Stimulated activated CD4-positive, alpha-beta T cell treated with anti-CD3 and anti-CD28 coated beads, Interleukin-1b, Interleukin-23, amount 100 ng/mL, for 4 hours (primary cell): ENCODE data around the gene L3MBTL3.
A peak's percentile ranks its signal among the peaks of the same experiment; 100 is the strongest.

Experiments
- DNase-seq, 2 donors: peaks; one replicate each; pipeline ENCODE4 v3.0.0-alpha.2; 2020; ENCODE audit warnings: low read depth in 2 of 2

Gene L3MBTL3

DNA sequence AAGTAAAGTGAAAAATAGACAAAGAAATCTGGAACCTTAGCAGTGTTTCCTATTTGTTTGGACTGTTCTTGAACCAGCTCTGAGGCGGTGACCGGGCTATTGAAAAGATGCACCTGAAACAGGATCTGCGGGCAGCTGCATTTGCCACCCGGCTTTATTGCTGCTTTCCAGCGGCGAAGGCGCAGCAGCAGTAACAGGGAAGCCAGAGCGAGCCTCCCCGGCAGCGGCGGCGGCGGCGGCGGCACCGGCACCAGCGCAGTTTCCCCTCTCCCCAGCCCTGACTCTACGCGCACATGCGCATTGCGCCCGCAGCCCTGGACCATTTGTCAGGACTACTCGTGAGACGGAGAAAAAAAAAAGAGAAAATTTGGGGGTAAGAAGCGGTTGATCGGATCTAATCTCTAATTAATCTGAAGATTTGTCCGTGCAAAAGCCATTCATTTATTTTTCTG lies at the start of gene L3MBTL3:
Gene L3MBTL3, plus strand, starts transcription at position 290 of the 452 bp plus-strand sequence. CDS start 24,119 bp downstream, outside the sequence.
- DNase-seq: peak; percentile 86

DNA sequence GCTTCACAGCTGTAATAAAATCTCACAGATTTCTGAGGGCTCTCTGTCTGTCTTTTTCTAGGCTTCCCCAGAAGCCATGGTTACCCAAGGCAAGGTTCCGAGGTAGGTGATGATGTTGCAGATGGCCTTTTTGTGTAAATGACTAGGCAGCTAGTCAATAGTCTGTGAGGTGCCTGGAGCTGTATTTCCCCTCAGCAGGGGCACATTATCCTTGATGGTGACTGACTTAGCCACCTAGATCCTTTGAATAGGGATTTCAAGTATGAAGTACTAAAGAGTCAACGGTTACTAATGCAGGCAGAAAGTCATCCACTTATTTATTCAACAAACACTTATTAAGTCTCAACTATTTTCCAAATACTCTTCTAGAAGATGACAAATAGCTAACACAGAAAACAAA lies 49.3 kb upstream of the L3MBTL3 start:
- no peak for DNase-seq

DNA sequence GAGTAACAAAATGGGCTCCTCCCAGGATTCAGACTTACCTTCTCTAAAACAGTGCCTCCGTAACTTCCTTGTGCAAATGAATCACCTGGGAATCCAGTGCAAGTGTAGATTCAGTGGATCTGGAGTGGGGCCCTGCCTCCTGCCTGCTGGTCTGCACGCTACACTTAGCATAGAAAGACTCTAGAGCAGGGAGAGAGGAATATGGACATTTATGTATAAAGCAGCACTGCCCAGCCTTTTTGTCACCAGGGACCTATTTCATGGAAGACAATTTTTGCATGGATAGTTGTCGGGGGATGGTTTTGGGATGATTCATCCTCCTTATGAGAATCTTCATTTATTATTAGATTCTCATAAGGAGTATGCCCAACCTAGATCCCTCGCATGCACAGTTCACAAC lies 42.3 kb upstream of the L3MBTL3 start:
- DNase-seq: no peak

DNA sequence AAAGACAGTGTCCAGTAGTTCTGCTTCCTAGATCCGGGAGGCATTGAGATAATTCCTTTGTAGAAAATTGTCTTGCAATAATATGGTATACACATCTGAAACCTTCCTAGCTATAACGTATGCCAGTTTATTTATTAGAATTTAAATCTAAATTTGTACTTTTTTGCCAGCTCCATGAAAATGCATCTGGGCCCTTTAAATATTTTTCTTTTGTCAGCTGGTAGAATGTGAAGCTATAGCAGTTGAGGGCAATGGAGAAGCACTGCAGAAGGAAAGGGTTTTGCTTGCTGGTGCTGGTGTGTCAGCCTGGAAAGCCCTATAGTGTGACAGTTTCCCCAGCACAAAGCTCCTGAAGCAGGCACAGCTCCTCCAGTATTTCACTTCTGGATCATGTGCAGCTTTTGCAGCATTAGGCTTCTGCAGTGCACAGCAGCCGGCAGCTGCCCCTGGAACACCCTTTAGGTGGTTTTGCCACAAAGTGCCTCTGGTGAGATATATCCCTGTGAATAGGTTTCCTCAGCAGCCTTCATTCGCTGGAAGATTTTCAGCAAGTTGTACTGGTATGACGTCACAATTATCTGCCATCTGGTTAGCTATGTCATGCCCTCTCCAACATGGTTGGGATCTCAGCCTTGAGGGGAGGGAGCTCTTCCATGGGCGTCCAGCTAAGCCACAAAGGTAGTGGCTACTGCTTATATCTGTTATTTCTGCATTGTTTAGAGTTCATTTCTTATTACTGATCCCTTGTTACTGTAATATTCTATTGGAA lies 40.0 kb upstream of the L3MBTL3 start:
- DNase-seq: no peak

DNA sequence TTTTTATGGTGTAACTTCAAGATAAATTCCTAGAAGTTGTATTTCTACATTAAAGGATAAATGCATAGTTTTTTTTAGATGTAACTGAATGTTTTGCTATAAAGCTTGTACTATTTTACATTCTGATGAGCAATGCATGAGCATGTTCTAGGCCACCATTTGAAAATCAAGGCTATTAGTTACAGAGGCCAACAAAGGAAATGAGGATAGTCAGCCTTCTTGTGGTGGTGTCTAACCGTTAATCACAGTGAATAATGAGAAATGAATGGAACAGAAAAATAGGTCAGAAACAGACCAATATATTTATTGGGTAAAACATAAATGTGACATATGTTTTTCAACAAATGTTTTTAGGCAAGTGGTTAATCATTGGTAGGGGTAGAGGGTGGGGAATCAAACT lies 37.6 kb upstream of the L3MBTL3 start:
- DNase-seq: no peak

DNA sequence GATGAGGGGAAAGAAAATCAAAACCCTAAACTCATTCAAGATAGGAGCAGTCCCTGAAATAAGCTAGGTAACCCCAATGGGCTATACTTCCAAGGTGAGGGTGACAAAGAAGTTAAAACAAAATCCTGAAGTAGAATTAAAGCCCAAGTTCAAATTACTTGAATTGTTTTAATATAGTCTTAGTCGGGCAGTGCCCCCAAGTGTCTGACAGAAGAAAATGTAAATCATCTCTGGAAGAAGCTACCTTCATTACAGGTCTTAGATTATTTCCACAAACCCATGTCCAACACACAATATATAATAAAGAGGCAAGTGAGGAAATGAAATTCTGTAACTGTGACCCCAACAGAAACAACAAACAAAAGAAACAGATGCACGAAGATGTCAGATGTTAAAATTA lies 36.8 kb upstream of the L3MBTL3 start:
- no peak for DNase-seq

DNA sequence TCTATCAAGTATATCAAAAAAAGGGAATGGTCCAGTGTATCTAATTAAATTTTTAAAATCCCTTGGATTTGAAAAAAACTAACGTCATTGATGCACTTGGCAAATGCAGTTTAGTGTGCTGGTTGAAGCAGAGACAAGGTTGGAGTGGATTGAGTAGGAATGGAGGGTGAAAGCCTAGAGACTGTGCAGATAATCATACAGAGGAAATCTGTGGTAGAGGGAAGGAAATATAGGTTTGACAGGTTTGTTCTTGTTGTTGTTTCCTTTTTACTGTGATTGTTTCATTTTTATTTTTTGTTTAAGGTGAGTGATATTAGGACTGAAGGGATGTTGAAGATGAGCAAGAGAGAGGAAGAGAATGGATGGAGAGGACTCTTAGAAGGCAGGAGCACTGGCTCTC lies 29.0 kb upstream of the L3MBTL3 start:
- no peak for DNase-seq

DNA sequence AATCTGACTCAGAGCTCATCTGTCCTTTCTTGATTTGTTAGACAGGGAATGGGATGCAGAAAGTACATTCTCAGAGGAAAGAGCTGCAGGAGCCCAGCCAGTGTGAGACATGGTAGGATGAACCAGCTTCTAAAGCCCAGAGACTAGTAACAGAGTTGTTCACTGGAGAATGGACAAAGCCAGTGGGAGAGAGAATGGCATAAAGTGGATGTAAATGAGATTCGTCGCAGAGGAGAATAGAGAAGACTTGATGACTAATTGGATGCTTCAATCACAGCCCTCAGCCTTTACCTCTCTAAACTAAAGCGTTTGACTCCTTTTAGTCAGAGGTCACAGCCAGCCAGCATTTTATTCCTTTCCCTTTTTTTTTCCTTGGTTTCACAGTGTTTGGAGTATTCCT lies 25.5 kb upstream of the L3MBTL3 start:
- DNase-seq: no peak

DNA sequence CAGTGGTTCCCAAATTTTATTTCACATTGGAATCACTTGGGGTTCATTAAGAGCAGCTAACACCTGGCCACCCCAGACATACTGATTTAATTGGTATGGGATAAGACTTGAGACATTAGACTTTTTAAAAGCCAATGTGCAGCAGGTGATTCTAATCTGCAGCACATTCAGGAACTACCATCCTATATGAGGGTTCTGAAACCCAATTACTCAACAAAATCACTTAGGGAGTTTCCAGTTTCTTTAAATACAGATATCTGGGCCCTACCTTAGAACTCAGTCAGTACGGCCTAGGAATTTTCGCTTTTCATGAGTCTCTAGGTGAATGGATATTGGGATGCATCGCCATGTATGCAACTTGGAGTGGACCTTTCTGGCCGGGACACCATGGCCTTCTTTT lies 24.0 kb upstream of the L3MBTL3 start:
- no peak for DNase-seq

DNA sequence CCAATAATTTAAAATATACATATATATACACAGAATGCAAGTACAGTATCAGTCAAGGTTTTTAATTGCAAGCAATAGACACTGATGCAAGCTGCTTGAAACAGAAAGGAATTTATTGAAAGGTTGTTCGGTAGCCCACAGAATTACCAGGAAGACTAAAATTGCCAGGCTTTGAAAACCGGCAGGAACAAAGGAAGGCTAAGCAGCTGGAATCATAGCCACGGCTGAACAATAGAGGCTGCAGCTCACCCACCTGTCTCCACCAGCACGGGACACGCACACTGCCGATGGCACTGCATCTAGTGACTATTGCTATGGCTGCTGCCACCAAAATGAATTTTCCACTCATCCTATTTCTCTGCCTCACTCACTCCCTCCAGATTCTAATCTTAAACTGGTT lies 22.0 kb upstream of the L3MBTL3 start:
- DNase-seq: no peak

DNA sequence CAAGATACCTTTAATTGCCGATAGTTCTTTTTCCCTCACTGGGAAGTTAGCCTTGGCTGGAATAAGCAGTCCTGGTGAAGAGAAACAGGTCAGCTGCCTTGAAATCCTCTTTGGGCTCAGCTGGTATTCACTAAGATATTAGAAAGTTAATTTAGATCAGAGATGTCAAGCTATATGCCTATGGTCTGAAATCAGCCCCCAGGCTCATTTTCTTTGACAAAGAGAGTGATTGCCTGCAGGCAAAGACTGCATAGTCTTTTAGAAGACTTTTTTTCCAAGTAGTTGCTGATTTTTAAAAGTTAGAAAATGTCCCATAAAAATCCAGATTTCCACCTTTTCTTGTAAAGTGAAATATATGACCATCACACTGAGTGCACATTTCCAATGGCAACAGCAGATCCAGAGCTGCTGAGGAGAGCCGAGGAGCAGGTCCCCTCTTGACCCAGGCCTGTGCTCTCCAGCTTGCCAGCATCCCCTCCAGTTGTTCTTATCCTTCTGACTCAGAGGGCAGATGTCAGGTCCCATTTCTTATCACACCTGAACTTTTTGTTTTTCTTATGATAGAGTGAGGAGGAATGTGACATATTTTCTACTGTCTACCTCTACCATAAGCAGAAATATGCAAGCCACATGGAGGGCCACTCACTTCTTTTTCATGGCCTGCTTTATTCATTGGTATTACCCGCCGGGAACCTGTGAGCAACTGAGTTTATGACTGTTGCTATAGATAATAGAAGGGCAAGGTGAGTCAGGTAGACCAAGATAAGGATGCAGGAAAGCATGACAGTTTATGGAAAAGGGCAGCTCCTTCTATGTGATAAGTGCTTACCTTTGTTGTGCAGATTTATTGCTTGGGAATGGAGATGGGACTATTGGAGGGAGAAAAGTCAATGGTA lies 17.6 kb upstream of the L3MBTL3 start:
- DNase-seq: no peak

DNA sequence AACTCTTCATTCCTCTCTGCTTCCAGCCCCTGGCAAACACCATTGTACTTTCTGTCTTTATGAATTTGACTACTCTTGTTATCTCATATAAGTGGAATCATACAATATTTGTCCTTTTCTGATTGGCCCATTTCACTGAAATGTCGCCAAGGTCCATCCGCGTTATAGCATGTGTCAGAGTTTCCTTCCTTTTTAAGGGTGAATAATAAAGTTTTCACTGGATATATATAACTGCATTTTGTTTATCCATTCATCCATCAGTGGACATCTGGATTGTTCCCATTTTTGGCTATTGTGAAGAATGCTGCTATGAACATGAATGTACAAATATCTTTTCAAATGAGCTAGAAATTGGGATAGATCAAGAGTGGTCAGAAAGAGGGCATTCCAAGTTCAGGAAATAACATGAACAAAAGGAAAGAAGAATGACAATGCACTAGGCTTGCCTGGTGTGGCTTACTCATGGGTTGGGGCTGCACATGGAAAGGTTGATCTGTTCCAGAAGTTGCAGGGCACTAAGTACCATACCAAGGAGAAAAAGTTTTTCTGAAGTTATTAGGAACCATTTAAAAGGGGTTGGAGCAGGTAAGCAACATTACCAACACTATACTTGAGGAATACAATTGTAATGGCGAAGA lies 10.0 kb upstream of the L3MBTL3 start:
- no peak for DNase-seq

DNA sequence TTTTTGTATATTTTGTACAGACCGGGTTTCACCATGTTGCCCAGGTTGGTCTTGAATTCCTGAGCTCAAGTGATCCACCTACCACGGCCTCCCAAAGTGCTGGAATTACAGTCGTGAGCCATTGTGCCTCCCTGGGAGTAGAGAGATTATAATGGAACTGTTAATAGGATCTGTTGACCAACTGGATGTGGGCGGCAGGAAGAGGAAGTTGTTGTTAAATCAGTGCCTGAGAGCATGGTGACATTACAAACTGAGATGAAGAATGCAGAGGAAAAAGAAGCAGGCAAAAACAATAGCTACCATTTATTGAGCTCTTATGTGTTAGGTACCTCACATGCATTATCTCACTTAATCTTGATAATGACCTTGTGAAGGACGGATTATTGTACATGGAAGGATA lies 9.2 kb upstream of the L3MBTL3 start:
- no peak for DNase-seq

DNA sequence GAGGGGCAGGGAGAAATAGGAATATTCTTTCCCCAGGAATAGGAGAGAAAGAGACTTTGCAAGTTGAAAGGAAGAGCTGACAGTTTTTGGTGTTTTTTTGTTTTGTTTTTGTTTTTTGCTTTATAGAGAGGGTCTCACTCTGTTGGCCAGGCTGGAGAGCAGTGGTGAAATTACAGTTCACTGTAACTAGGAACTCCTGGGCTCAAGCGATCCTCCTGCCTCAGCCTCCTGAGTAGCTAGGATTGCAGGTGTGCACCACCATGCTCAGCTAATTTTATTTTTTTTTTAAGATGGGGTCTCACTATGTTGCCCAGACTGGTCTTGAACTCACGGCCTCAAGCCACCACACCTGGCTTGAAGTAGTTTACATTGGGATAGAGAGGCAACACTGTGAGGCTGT lies 8.0 kb upstream of the L3MBTL3 start:
- no peak for DNase-seq

DNA sequence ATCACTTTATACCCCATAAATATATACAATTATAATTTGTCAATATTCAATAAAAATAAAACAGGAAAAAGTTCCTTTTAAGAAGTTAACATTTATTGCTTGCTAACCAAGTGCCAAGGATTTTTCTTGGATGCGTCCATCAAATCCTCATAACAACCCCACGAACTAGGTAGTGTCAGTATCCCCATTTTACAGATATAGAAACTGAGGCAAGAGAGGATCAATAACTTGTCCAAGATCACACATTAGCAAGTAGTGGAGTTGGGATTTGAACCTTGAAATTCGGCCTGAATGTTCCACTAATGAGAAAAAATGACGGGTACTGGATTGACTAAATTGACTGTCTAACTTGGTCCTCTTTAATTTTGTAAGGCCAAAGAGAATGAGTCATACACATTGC lies 5.7 kb upstream of the L3MBTL3 start:
- DNase-seq: no peak

DNA sequence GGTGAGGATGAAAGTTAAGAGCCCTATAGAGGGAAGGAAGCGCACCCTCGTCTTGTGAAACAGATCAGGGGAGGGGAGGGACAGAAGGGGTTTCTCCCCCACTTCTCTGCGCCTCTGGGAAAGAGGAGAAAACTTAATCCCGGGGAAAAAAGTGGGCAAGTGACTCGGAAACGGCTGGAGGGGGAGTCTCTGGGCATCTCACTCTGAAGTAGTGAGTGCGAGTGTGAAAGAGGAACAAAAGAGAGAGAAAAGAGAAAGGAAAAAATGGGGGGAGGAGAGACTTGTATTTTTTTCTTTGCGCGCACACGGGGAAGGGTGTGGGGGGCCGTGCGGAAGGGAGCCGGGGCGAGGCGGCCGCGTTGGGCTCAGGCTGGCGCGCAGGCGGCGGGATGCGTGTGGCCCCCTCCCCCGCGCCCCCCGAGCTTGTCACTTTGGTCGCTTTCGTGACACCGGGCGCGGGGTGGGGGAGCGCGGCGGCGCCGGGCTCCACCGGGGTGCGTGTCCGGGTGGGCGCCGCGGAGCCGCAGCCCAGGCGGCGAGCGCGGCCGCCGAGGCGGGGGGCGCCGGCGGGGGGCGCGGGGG lies 454 bp downstream of the L3MBTL3 start:
- peak in 1 of 2 donors; percentile 42 for DNase-seq

DNA sequence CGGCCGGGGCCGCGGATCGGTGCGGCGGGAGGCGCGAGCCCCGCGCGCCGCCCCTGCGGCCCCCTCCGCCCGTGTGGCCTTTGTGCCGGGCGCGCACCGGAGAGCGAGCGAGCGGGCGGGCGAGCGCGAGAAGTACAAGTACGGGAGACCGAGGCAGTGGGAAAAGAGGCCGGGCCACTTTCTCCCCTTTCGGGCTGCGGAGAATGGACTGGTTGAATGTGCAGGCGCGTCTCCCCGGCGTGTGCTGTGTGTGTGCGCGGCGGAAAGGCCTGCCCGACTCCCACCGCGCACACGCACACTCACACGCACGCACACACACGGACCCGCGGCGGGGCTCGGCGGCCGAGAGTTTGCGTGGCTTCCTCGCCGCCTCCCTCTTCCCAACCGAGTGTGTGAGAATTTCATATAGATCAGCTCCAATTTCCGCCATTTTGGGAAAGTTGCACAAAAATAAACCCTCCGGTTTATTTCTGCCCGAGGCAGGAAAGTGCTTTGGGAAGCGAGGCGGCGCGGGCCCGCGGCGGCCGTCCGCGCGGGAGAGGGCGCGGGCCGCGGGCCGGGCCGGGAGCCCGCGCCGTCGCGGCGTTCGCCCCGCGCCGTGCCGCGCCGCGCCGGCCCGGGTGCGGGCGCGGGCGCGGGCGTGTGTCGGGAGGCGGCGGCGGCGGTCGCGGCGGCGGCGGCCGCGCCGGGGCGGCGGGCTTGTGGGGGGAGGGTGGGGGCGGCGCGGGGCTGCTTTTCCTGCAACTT lies 1.1 kb downstream of the L3MBTL3 start:
- DNase-seq: peak; percentile 23 to 29

DNA sequence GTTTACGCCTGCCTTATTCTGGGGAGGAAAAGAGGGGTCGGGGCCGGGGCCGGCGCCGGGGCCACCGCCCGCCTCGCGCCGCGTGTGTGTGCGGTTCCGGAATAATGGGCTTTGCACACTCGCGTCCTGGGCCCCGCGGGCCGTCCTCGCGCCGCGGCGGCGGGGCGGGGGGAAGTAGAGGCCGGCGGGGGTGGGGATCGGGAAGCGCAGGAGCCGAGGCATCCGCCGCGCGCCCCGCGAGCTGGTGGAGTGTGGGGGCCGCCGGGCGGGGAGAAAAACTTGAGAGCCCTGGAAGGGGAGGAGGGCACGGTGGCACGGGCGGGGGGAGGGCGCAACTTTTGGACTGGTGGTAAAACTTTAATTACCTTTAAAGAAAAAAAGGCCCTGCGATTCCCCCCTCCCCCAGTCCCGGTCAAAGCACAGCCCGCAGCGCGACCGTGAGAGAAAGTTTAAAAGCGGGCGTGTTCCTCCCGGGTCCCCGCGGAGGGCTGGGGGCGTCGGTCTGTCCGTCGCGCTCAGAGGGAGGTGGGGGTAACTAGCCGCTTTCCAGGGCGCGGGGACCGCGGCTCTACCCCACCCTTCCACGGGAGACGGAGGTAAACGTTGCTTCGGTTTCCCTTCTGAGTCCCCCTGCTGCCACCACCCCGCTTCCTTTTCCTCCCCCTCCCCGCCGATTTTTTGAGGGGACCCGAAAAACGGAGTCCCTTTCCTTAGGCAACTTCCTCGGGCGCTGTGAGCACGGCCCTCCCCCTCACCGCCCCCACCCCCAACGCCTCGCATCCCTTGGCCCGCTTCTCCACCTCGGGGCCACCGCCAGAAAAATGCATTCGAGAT lies 1.9 kb downstream of the L3MBTL3 start:
- DNase-seq: peak; percentile 21 to 32

DNA sequence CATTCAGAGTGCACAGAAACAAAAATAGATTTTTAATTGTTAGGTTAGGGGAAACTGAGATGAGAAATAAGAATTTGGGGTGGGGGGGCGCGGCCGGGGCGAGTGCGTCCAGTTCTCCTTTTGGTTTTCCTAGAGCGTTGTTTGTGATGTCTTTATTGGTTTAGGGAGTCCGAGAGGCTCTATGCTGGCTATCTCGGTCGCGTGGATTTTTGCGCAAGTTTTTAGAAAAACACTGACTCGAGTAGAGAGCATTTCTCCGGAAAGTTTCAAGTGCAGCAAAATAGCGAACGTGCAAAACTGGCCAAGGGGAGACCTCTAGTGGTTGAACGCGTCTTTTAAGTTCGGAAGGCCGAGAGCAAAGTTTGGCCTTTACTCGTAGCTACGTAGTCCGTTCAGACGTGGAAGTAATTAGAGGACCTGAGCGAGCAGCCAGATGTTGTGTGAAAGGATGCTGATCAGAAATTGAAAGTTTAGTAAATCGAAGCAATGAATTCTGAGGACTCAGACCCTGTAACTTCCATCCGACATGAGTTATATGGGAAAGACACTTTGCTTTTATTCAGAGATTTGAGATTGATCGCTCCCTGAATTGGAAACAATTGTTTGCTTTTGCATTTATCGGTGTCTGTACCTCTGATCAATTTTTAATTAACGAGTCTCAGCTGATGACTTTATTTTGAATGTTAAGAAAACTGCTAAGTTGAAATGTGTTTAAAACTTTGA lies 2.7 kb downstream of the L3MBTL3 start:
- DNase-seq: peak; percentile 43 to 70

DNA sequence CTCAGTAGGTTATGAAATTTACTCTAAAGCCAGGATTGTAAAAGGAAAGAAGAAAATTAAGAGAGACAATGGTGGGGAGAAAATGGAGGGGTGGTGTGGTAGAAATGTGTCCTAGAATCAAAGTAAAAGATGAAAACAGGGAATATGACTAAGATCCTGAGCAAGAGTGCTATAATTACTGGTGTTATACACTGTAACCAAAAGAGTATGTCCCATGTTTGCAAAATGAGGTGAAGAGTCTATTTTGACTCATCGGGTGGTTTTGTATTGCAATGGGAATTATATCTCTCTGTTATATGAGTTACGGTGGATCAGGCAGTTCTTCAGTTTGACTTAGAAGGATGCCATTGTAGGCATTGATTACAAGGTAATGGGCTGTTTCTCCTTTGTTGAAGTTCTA lies 8.5 kb downstream of the L3MBTL3 start:
- no peak for DNase-seq
